ENCODE data around the gene TCTN1.
"Not testable (repeated sequence)": the region's sequence is repeated elsewhere in the genome, so short reads cannot be mapped to it uniquely, and the experiment has no call there.

Gene TCTN1

GRCh38 chr12:110613771-110614684 is at the start of gene TCTN1:
TSS of gene TCTN1 (plus strand) at chr12:110614129. CDS start at chr12:110614183, 54 bp downstream.
- DNase-seq, result peak; percentile 79 to 87

- DNase-seq, result no peak
Observed at GRCh38 chr12:110564471-110564991, 49.4 kb upstream of the TCTN1 start.

- DNase-seq, result no peak
Observed at GRCh38 chr12:110565894-110566871, 47.7 kb upstream of the TCTN1 start.

- no peak for DNase-seq
Observed at GRCh38 chr12:110566993-110567392, 46.9 kb upstream of the TCTN1 start.

GRCh38 chr12:110568752-110569151 is 45.2 kb upstream of the TCTN1 start:
- DNase-seq, result no peak

- not testable (repeated sequence) for DNase-seq
Observed at GRCh38 chr12:110569838-110570237, 44.1 kb upstream of the TCTN1 start.

GRCh38 chr12:110570798-110571197 is 43.1 kb upstream of the TCTN1 start:
- DNase-seq, result not testable (repeated sequence)

- no peak for DNase-seq
Observed at GRCh38 chr12:110574044-110574443, 39.9 kb upstream of the TCTN1 start.

- not testable (repeated sequence) for DNase-seq
Observed at GRCh38 chr12:110574717-110575230, 39.2 kb upstream of the TCTN1 start.

GRCh38 chr12:110575326-110575725 is 38.6 kb upstream of the TCTN1 start:
- no peak for DNase-seq

- DNase-seq, result no peak
Observed at GRCh38 chr12:110576504-110576903, 37.4 kb upstream of the TCTN1 start.

GRCh38 chr12:110577864-110578693 is 35.9 kb upstream of the TCTN1 start:
- DNase-seq, result no peak

- no peak for DNase-seq
Observed at GRCh38 chr12:110578694-110579534, 35.0 kb upstream of the TCTN1 start.

- DNase-seq, result no peak
Observed at GRCh38 chr12:110579535-110580253, 34.2 kb upstream of the TCTN1 start.

- no peak for DNase-seq
Observed at GRCh38 chr12:110581931-110582275, 32.0 kb upstream of the TCTN1 start.

GRCh38 chr12:110582276-110583136 is 31.4 kb upstream of the TCTN1 start:
- DNase-seq, result peak; percentile 4 to 35

- DNase-seq, result peak; percentile 93 to 96
Observed at GRCh38 chr12:110583137-110584059, 30.5 kb upstream of the TCTN1 start, which contains the start of gene PPTC7. TSS of gene PPTC7 (minus strand) at chr12:110583318. CDS start at chr12:110583031, 287 bp downstream.

- no peak for DNase-seq
Observed at GRCh38 chr12:110585231-110585799, 28.6 kb upstream of the TCTN1 start.
